Measurements from ENCODE around the gene HCN4. TPM values are rescaled to one million over a fixed set of nuclear protein-coding genes. Genes with fewer than 3 reads are reported as not detected.

HCN4 gene
- total RNA-seq, 2 donors from 2014 or later: 0.78 to 2.0 TPM

GRCh38 chr15:73374604-73375003, 5.8 kb upstream of the HCN4 start:
- H3K36me3 ChIP-seq (replicated peaks in 1 of 2; ENCODE audit: insufficient read depth in 1 of 2, low read depth in 2 of 2): no peaks in the 10 kb centered on the region
- WGBS, 2 donors: 24 to 31% methylated on average over 5 to 6 of the region's 6 CpGs
- ATAC-seq (no peak), DNase-seq (no peak)
- H3K9me3 ChIP-seq: no peaks in the 10 kb centered on the region
- TF ChIP-seq POLR2A (IDR thresholded peaks at IDR 0.05): no peak
- no peak for TF ChIP-seq CTCF (IDR thresholded peaks at IDR 0.05)
- intact Hi-C loops (cut with DNase I): no loop called here
- no peaks in the 10 kb centered on the region for H3K4me1 ChIP-seq
- no peaks in the 10 kb centered on the region for H3K27me3 ChIP-seq
- H3K4me3 ChIP-seq: no peak overlapping the region
- no peak overlapping the region for H3K27ac ChIP-seq

- TF ChIP-seq CTCF (IDR thresholded peaks at IDR 0.05) (no peak), POLR2A (IDR thresholded peaks at IDR 0.05) (no peak)
- H3K27me3 ChIP-seq: peaks cover 0 to 11% of the 10 kb centered on the region in 2 donors
- ATAC-seq: no peak
- DNase-seq: no peak
- no peak overlapping the region for H3K27ac ChIP-seq
- no peak overlapping the region for H3K4me3 ChIP-seq
- WGBS, 2 donors: 56 to 61% methylated on average over 1 of the region's 1 CpG
- no peaks in the 10 kb centered on the region for H3K36me3 ChIP-seq (replicated peaks in 1 of 2; ENCODE audit: insufficient read depth in 1 of 2, low read depth in 2 of 2)
- no peaks in the 10 kb centered on the region for H3K9me3 ChIP-seq
- intact Hi-C loops (cut with DNase I): no loop called here
- H3K4me1 ChIP-seq: peaks cover 12% of the 10 kb centered on the region
Observed at GRCh38 chr15:73373221-73373620, 4.5 kb upstream of the HCN4 start.

- no peak for ATAC-seq
- no peak overlapping the region for H3K4me3 ChIP-seq
- no peak overlapping the region for H3K27ac ChIP-seq
- no peaks in the 10 kb centered on the region for H3K36me3 ChIP-seq (replicated peaks in 1 of 2; ENCODE audit: insufficient read depth in 1 of 2, low read depth in 2 of 2)
- H3K9me3 ChIP-seq: no peaks in the 10 kb centered on the region
- peaks cover 22% of the 10 kb centered on the region for H3K4me1 ChIP-seq
- WGBS, 2 donors: 58 to 63% methylated on average over 2 of the region's 2 CpGs
- TF ChIP-seq POLR2A (IDR thresholded peaks at IDR 0.05) (no peak), CTCF (IDR thresholded peaks at IDR 0.05) (no peak)
- H3K27me3 ChIP-seq: peaks cover 0 to 20% of the 10 kb centered on the region in 2 donors
- intact Hi-C loops (cut with DNase I): no loop called here
- DNase-seq: no peak
Observed at GRCh38 chr15:73371812-73372211, 3.1 kb upstream of the HCN4 start.

GRCh38 chr15:73370151-73370550, 1.4 kb upstream of the HCN4 start:
- 74% methylated on average over 3 of the region's 3 CpGs for WGBS, 2 donors
- DNase-seq (no peak), ATAC-seq (no peak)
- Histone ChIP-seq H3K4me3 (no peak overlapping the region), H3K4me1 (peaks cover 22% of the 10 kb centered on the region), H3K36me3 (replicated peaks in 1 of 2; ENCODE audit: insufficient read depth in 1 of 2, low read depth in 2 of 2) (no peaks in the 10 kb centered on the region), H3K27ac (no peak overlapping the region), H3K27me3 (peaks cover 0 to 20% of the 10 kb centered on the region in 2 donors), H3K9me3 (no peaks in the 10 kb centered on the region)
- no peak for TF ChIP-seq POLR2A (IDR thresholded peaks at IDR 0.05)
- no peak for TF ChIP-seq CTCF (IDR thresholded peaks at IDR 0.05)
- intact Hi-C loops (cut with DNase I): no loop called here

GRCh38 chr15:73369154-73369694, 466 bp upstream of the HCN4 start:
- ATAC-seq: no peak
- no peak for DNase-seq
- peaks cover 0 to 23% of the 10 kb centered on the region in 2 donors for H3K27me3 ChIP-seq
- intact Hi-C loops (cut with DNase I): no loop called here
- TF ChIP-seq CTCF (IDR thresholded peaks at IDR 0.05): no peak
- TF ChIP-seq POLR2A (IDR thresholded peaks at IDR 0.05): no peak
- H3K4me3 ChIP-seq: no peak overlapping the region
- H3K36me3 ChIP-seq (replicated peaks in 1 of 2; ENCODE audit: insufficient read depth in 1 of 2, low read depth in 2 of 2): no peaks in the 10 kb centered on the region
- WGBS, 2 donors: 4 to 6% methylated on average over 27 to 44 of the region's 44 CpGs
- H3K9me3 ChIP-seq: no peaks in the 10 kb centered on the region
- H3K4me1 ChIP-seq: peaks cover 22% of the 10 kb centered on the region
- H3K27ac ChIP-seq: no peak overlapping the region
